Pericardium fibroblast (primary cell): ENCODE results near the gene SOCS7. TPM values are rescaled to one million over a fixed set of nuclear protein-coding genes. Genes with fewer than 3 reads are reported as not detected.

ENCODE experiments used
- total RNA-seq: library from RNA; depleted of rRNA; stranded (reverse); fragments of >200 nt; gene quantifications from 2 replicates; pipeline ENCODE4 v1.2.3, GENCODE V29; 2015

Gene SOCS7
- total RNA-seq: 4.6 and 9.3 TPM in 2 replicates

GRCh38 chr17:38351412-38352222 lies at the start of gene SOCS7:
SOCS7 (plus strand) TSS chr17:38351844; CDS start chr17:38352053, 209 bp downstream.

GRCh38 chr17:38343608-38344419 lies 7.8 kb upstream of the SOCS7 start, which contains the start of gene GPR179:
GPR179 (minus strand) TSS chr17:38343956; CDS start chr17:38343789, 167 bp downstream.

GRCh38 chr17:38428112-38428642 lies 76.5 kb downstream of the SOCS7 start, which contains the start of gene ARHGAP23:
ARHGAP23 (plus strand) TSS chr17:38428464; CDS start chr17:38428486, 22 bp downstream.

Other genes with a start within 250 kb of the SOCS7 start
- gene TBC1D3E, start 223.9 kb upstream of the SOCS7 start, total RNA-seq: 0.26 TPM in 1 of 2 replicates, not detected in the other
- not detected in 2 replicates for gene TBC1D3, start 159.3 kb upstream of the SOCS7 start, total RNA-seq
- 25.8 and 39.2 TPM in 2 replicates for gene MRPL45, start 54.7 kb upstream of the SOCS7 start, total RNA-seq
- under 0.01 TPM in 1 of 2 replicates, not detected in the other for gene GPR179, start 7.9 kb upstream of the SOCS7 start, total RNA-seq
- gene ARHGAP23, start 76.6 kb downstream of the SOCS7 start, total RNA-seq: 52.5 and 137 TPM in 2 replicates